Activated effector memory CD4-positive, alpha-beta T cell treated with anti-CD3 and anti-CD28 coated beads, Interleukin-2, amount 50 U/mL, for 16 hours (primary cell): ENCODE results near the gene TPI1.

Experiments used
- DNase-seq: peaks from one replicate; pipeline ENCODE4 v3.0.0-alpha.2; 2020

Gene TPI1

DNA sequence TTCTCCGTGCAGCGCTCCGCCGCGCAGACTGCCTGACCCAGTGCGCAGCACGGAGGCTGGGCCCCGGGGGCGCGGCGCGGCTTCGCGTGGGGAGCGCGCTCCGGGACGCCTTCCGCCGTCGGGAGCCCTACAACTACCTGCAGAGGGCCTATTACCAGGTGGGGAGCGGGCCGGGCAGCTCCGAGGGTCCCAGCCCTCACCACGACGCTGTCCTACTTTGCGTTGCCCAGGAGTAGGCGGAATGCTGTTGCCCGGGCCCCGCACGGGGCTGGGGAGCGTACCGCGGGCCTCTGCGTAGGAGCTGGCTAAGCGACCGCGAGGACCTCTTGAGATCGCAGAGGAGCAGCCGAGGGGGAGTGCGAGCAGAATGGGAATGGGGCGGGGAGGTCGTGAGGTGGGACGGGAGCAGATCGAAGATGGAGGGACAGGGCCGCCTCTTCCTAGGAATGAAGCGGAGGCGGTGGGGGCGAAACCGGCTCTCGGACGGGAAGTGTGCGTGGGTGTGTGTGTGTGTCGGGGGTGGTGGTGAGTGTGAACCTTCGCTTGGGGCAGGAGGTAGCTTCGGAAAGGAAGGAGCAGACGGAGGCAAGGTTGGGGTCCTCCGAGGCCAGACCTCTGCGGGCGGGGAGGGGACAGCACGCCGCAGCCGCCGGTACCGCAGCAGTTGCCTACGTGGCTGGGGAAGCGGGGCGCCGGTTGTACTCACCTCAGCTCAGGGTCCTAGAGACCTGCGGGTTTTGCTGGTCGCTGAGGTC lies 38.4 kb upstream of the TPI1 start:
- DNase-seq, result peak; percentile 75

DNA sequence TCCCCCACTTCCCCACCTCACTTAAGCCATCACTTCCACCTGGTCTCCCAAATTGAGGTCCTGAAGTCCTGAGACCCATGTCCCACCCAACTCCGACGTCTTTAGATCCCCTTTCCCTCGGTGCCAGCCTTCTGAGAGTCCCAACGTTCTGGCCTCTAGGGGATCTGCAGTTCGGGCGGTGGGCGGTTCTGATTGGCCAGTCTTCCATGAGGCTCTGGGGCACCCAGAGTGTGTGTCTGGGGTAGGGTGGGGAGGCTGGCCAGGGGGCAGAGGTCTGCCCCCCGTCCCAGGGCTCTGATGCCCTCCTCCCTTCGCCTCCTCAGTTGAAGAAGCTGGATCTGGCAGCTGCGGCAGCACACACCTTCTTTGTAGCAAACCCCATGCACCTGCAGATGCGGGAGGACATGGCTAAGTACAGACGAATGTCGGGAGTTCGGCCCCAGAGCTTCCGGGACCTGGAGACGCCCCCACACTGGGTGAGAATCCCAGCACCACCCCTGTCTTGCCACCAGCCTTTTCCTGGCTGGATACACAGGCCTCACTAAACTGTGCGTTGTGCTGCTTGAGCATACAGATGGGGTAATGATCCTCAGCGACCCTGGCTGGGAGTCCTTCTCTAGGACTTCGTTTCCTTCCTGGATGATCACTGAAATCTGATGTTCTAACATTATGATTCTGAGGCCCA lies 37.7 kb upstream of the TPI1 start:
- DNase-seq, result no peak

DNA sequence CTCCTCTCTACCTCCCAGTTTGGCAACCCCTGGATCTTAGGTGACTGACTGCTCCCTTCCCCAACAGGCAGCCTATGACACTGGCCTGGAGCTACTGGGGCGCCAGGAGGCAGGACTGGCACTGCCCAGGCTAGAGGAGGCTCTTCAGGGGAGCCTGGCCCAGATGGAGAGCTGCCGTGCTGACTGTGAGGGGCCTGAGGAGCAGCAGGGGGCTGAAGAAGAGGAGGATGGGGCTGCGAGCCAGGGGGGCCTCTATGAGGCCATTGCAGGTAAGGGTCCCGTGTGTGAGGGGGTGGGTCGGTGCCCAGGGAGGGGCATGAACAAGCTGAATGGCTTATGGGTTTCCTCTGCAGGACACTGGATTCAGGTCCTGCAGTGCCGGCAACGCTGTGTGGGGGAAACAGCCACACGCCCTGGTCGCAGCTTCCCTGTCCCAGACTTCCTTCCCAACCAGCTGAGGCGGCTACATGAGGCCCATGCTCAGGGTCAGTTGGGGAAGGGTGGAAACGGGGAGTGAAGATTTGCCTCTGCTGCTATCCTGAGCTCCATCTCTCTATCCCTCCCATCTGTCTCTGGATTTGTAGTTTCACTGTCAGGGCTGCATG lies 36.9 kb upstream of the TPI1 start:
- DNase-seq, result no peak

DNA sequence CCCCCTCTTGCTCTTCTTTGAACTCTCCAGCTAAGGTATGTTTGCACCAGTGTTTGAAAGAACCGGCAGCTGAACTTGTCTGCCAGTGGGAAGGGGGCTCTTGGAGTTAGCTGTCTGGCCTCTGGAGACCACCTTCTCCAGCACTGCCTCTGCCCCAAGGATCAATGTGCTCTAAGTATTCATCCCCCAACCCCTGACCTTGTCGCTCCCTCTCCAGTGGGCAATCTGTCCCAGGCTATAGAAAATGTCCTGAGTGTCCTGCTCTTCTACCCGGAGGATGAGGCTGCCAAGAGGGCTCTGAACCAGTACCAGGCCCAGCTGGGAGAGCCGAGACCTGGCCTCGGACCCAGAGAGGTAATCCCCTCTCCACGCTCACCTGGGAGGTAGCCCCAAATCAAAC lies 36.3 kb upstream of the TPI1 start:
- DNase-seq, result no peak

DNA sequence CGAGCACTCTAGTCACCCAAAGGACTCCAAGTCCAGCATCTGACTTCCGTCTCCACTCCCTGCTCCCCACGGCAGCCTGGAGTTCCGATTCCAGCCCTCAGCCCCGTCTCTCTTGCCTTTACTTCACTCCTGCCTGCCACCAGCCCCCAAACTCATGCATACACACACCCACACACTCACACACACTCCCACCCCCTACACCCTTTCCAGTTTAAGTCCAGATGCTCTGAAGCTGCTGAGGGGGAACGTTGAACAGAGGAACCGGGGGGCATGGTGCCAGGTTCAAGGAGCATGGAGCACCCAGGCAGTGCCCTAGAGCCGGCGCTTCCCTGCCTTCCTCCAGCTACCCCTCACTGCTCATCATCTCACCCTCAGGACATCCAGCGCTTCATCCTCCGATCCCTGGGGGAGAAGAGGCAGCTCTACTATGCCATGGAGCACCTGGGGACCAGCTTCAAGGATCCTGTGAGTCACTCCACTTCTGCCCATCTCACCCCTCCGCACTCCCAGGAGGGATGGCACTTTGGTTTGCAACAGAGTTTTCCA lies 35.8 kb upstream of the TPI1 start:
- DNase-seq, result no peak

DNA sequence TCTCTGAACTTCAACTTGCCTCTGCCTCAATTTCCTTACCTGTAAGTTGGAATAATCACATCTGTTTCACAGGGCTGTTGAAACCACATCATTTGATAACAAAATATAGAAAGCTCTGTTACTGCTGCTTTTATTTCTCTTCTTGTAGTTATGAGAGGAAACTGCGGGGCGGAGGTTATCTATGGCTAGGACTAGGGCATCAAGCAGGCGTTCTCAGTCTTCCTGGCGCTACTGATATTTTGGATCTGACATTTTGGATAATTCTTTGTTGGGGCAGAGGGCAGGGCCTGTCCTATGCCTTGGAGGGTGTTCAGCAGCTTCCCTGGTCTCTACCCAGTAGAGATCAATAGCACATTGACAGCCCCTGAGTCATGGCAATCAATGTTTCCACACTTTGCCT lies 35.2 kb upstream of the TPI1 start:
- no peak for DNase-seq

DNA sequence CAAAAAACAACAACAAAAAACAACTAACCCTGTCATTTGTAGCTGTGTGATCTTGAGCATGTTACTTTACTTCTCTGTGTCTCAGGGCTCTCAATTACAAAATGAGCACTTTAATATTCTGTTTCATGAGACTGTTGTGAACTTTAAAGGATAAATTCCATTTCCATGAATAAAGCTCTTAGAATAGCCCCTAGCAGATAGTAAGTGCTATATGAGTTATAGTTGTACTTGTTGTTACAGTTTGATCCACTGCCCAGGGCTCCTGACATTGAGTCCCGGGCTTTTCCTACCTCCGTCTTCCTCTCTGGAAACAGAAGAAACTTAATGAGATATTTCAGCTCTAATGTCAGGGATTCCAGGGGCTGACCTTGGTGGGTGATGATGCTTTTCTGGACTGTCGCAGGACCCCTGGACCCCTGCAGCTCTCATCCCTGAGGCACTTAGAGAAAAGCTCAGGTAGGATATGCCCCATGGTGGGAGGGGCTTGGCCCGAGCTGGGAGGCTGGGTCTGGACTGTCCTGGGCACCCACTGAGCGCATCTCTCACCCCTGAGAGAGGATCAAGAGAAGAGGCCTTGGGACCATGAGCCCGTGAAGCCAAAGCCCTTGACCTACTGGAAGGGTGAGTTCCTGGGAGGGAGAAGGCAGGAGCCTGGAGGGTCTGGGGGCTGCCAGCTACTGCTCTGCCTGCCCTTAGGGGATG lies 34.0 kb upstream of the TPI1 start:
- no peak for DNase-seq

DNA sequence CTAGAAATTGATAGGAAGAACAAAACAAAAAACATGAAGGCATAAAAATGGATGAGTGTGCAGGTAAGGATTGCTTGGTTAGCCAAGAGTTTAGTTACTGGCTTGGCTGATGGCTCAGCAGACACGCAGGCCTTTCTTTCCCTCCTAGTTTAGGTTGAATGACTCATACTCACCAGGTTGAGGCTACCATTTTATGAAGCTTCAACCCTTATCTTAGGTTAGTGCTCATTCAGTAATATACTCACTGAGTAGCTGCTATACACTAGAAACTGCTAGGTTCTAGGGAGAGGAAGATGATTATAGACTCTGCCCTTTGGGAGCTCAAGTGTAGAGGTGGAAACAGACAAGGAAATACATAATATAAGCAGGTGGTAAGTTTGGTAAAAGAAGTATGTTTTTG lies 33.1 kb upstream of the TPI1 start:
- DNase-seq, result no peak

DNA sequence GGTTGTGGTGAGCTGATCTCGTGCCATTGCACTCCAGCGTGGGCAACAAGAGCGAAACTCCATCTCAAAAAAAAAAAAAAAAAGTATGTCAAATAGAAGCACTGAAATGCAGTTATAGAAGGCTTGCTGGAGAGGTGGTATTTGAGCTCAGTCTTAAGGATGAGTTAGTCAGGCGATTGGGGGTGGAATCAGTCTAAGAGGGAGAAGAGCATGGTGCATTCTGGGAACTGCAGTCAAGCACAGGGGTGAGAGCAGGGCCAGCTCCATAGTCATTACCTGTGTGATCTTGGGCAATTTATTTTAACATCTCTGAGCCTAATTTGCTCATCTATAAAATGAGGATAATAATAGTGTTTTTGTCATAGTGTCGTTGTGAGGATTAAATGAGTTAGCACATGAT lies 32.5 kb upstream of the TPI1 start:
- no peak for DNase-seq

DNA sequence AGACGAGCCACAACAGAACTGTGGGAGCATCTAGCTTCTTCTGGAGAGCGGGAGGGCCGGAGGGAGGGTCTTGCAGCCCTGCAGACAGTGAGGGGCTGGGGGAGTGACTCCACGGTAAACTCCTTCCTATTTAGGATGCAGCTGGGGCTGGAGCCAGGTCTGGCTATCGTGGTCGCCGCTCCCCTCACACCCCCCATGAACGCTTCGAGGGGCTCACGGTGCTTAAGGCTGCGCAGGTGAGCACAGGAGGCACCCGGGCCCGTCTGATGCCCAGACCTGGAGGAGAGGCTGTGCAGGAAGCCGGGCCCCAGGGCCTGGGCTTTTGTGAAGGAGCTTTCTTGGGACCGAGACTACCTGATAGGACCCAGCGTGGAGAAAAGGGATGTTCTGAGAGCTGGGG lies 30.5 kb upstream of the TPI1 start:
- no peak for DNase-seq

DNA sequence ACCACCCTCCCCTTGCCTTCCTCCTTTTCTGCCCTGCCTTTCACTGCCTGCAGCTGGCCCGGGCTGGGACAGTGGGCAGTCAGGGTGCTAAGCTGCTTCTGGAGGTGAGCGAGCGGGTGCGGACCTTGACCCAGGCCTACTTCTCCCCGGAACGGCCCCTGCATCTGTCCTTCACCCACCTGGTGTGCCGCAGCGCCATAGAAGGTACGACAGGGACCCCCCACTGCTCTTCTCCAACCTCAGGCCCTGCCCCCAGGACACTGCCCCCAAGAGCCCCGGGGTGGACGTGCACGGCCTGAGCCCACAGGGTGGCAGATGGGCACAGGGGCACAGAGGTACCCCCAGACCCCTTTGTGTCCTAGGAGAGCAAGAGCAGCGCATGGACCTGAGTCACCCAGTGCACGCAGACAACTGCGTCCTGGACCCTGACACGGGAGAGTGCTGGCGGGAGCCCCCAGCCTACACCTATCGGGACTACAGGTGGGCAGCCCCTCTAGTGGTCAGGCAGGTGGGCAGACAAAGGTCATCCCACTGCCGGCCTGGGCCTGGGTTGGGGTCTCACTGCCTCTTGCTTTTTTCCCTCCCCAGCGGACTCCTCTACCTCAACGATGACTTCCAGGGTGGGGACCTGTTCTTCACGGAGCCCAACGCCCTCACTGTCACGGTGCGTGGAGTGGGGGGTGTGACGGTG lies 29.8 kb upstream of the TPI1 start:
- DNase-seq, result no peak

DNA sequence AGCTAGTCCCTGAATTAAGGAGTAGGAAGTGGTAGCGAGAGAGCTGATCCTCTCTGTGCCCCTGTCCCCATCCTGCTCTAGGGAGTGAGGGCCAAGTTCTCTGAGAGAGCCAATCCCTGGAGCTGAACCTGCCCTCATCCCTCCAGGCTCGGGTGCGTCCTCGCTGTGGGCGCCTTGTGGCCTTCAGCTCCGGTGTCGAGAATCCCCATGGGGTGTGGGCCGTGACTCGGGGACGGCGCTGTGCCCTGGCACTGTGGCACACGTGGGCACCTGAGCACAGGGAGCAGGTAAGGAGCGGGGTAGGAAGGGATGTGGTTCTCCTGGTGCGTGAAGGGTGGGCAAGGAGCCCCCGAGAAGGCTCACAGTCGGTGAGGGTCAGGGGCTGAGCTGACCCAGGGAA lies 28.5 kb upstream of the TPI1 start:
- DNase-seq, result no peak

DNA sequence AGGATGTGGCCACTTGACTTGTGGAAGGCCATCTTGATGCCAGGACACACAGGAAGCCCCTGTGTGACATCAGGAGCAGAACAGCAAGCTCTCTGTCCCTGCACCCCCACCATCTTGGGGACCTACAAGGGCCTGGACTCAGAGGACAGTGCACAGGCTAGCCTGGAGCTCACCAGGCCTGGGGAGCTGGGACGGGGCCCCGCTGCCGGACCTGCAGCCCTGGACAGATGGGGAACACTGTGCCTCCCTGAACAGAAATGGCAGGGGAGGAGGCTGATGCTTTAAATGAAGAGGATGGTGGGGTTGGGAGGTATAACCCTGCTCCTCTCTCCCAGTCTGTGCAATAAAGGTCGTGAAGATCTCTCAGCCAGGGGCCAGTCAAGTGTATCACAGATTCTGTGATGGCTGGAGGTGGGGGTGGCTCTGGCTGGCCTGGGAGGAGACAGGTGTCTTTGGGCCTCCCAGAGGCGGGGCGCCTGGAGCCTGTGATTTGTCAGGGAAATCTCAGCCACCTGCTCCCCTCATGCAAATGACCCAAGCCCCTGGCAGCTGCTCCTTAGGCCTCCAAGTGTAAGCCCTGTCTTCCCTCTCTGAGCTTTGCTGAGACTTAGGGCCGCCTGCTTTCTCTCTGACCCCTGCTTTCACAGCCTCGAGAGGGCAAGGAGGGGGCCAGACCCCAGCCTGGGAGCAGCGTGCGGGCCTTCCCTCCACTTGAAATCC lies 27.7 kb upstream of the TPI1 start:
- DNase-seq, result no peak

DNA sequence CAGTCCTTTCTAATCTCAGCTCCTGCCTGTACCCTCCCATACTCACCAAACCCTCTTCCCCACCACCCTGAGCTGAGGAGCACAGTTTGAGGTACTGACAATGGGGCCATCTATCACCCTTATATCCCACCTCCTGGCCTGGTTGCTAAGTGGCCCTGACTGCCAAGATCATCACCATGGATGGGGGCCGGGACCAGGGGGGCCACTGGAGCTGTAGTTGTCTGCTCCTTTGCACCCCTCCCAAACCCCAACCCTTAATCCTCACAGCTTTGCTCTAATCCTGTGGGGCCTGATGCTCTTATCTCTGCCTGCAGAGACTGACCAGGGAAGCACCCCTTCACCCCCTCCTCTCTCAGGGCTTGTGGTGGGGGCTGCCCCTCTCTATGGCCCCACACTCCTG lies 27.0 kb upstream of the TPI1 start:
- no peak for DNase-seq

DNA sequence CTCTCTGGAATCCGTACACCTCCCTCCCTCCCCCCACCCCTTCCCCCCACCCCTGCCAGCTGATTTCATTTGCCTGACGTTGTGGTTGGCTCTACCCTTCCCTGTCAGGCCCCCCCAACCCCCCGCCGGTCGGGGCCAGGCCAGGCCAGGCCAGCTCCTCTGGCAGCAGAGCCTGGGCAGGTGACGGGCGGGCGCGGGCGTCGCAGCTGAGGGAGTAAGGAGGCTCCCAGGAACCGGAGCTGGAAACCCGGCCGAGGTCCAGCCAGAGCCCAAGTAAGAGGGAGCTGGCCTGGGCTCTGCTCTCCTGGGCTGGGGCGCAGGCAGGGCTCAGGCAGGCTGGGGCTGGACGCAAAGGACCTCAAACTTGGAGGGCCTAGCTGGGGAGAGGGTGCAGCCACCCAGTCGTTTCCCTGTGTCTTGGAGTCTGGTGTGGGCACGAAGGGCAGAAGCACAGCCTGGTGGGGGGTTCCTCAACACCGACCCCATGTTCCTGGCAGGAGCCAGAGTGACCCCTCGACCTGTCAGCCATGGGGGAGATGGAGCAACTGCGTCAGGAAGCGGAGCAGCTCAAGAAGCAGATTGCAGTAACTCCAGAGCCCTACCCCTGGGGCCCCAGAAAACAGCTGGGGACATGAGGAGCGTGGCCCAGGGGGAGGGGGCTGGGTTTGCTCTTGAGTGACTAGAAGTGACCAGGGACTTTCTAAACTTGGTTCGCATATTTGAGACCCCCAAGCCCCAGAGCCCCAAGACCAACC lies 26.4 kb upstream of the TPI1 start, which contains the start of gene GNB3:
GNB3 (plus strand) TSS at position 165 of the 755 bp plus-strand sequence; CDS start at position 528, 363 bp downstream.
- no peak for DNase-seq

DNA sequence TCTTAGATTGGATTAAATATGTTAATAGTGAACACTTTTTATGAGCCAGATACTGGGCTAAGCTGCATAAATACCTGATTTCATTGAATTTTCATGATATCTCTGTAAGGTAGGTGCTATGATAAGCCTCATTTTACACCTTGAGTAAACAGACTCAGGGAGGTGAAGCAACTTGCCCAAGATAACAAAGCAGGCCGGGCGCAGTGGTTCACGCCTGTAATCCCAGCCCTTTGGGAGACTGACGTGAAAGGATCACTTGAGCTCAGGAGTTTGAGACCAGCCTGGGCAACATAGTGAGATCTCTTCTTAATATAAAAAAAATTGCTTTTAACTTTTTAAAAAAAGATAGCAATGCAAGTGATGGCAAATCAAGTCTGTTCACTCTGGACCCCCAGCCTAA lies 25.3 kb upstream of the TPI1 start:
- DNase-seq, result no peak

DNA sequence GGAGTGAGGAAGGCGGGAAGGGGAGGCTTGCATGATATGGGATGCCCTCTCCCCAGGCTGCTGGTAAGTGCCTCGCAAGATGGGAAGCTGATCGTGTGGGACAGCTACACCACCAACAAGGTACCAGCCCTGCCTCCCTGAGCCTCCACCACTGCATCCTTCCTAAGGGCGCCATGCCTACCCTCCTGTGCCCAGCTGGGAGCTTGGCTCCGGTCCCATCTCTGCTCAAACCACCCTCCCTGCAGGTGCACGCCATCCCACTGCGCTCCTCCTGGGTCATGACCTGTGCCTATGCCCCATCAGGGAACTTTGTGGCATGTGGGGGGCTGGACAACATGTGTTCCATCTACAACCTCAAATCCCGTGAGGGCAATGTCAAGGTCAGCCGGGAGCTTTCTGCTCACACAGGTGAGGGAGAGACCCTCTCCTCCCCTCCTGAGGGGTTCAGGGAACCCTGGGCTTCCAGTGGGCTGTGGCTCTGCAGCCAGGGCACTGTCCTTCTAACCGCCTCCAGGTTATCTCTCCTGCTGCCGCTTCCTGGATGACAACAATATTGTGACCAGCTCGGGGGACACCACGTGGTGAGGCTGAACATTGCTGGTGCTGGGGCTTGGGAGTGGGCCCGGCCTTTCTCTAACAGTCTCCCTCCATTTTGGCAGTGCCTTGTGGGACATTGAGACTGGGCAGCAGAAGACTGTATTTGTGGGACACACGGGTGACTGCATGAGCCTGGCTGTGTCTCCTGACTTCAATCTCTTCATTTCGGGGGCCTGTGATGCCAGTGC lies 24.0 kb upstream of the TPI1 start:
- DNase-seq, result no peak

DNA sequence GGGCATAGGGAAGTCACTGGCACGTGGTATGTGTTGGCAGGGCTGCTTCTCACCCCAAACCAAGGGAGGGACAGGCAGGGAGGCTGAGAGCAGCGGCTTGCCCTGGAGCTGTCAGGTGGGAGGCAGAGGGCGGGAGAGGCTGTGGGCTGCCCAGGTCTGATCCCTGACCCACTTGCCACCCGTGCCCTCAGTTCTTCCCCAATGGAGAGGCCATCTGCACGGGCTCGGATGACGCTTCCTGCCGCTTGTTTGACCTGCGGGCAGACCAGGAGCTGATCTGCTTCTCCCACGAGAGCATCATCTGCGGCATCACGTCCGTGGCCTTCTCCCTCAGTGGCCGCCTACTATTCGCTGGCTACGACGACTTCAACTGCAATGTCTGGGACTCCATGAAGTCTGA lies 21.9 kb upstream of the TPI1 start:
- no peak for DNase-seq

DNA sequence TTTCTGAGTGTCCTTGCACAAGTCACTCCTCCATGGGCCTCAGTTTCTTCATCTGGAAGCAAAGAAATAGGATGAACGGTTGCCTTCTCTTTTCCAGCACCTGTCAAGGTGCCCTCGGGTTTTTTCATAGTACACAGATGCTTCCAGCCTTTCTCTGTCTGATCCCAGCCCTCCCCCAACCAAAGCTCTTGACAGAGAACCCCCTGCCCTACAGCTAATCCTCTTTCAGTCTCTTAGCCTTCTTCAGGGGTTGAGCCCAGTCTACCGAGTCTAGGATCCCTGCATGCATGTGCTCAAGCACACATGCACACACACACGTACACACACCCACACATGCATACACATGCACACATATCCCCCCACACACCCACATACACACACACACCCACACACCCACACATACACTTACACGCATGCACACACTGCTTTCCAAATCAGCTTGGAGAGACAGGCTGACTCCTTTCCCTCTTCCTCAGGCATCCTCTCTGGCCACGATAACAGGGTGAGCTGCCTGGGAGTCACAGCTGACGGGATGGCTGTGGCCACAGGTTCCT lies 20.9 kb upstream of the TPI1 start:
- DNase-seq, result no peak

DNA sequence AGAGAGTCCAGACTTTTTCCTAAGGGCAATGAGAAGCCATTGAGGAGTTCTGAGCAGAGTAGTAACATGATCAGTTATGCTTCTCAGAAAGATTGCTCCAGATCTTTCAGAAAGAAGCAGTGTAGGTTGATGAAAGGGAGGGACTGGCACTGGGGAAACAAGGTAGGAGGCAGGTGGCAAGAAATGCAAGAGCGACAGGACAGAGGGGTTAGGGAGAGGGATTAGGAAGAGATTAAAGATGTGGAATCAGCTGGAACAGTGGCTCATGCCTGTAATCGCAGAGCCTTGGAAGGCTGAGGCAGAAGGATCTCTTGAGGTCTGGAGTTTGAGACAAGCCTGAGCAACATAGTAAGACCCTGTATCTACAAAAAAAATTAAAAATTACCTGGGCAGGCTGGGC lies 19.7 kb upstream of the TPI1 start:
- DNase-seq, result no peak
